Hippocampal formation (tissue), 2 donors: ENCODE measurements around the gene PLEKHA7.

ENCODE experiments used
- DNase-seq, 2 donors: peaks; one replicate each; lab custom pipeline; 2025; lab: John Stamatoyannopoulos, UW

PLEKHA7 gene

GRCh38 chr11:16789063-16789420 lies 225.2 kb downstream of the PLEKHA7 start:
- no peak for DNase-seq

DNA sequence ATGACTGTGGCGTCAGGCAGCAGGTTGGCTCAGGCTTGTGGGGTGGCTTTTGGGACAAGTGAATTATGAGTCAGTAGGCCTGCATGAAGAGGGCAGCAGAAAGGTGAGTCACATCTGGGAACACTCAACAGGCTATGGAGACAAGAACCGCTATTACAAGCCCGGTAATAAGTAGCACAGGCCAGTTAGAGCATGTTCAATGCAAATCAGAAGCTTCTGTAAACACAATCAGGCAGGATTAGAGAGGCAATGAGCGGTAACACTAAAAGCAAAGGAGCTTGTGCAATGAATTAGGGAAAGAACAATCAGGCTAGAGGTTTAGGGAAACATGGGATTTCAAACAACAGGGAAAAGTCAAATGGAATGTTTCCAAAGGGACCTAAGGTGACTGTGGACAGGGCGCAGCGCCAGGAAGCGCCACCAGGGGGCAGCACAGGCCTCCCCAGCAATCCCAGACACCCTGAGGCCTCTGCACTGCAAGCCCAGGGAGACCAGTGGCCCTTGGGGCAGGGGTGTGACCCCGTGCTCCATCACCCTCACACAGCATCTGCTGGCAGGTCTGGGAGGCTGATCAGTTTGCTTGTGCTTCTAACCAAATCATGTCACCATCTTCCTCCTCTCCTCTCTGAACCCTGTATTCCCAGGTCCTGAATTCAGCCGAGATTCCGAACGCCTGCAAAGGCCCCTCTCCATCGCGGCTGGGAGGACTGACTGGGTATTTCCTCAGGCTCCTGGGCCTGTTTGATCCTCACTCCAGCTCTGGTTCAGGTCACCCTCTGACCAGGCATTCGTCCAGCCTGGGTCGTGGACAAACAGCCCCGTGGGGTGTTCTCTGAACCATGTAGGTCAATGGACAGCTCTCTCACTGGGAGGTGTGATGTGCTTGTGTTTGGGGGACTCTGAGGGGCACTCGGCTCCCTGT lies 225.8 kb downstream of the PLEKHA7 start:
- DNase-seq: peak; percentile 25 to 48

- DNase-seq: no peak
Observed at GRCh38 chr11:16787035-16787742, 227.0 kb downstream of the PLEKHA7 start.

- DNase-seq: no peak
Observed at GRCh38 chr11:16786131-16786530, 228.1 kb downstream of the PLEKHA7 start.

GRCh38 chr11:16785520-16786128 lies 228.6 kb downstream of the PLEKHA7 start:
- DNase-seq: peak; percentile 58 to 64

GRCh38 chr11:16784666-16785065 lies 229.5 kb downstream of the PLEKHA7 start:
- DNase-seq: no peak

GRCh38 chr11:16784097-16784496 lies 230.1 kb downstream of the PLEKHA7 start:
- DNase-seq: no peak

DNA sequence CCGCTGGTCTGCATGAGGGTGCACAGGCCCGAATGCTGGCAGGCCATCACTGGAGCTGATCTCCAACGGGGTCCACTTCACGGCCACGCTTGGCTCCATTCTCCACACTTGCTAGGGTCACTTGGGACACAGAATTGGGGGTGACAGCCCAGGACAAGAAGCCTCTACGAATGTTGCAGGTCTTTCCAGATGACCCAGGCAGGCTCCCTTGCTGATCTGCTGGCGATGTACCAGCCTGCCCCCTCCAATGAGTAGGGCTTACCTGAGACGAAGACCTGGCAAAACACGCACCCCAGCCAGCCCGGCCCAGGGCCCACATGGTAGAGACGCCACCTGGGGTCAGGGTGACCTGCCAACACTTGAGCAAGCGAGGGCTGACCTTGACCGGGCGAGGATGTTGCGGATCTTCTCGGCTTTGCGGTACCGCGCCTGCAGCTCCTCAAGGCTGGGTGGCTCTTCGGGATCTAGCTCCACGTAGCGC lies 230.9 kb downstream of the PLEKHA7 start:
- DNase-seq: no peak

GRCh38 chr11:16781936-16782919 lies 232.0 kb downstream of the PLEKHA7 start:
- DNase-seq: no peak

DNA sequence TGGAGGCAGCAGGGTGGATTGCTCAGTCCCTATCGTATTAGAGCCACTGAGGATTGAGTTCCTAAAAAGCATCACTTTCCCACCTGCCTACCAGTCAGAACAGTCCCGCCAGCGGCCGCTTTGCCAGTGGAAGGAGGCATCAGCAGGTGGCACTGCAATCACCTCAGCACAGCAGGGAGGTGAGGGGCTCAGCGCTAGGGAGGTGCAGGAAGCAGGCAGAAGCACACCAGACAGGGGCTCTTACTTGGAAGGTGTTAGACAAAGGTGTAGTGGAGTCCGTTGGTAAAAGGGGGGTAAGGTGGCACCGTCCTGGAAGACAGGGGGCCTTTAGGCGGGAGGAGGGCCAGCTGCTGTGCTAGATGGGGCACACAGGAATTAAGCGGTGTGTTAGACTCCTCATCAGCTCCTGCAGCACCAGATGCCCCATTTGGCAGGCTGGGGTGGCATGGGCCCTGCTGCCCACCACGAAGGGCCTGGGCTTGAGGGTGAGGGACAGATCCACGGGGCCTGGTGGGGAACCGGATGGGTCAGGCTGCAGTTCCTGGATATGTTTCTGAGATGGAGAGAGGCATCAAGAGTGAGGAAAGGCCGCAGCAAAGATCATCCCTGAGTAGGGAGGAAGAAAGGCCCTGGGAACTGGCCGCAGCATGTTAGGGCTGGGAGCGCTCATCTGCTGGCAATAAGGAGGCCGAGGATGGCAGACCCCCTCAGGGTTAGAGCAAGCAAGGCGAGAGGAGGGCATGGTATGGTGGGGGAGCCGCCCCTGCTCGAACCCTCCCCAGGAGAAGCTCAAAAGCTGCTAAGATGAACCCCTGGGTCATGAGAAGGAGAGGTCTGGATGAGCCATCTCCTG lies 233.3 kb downstream of the PLEKHA7 start:
- DNase-seq: no peak

GRCh38 chr11:16780146-16780545 lies 234.1 kb downstream of the PLEKHA7 start:
- DNase-seq: no peak

DNA sequence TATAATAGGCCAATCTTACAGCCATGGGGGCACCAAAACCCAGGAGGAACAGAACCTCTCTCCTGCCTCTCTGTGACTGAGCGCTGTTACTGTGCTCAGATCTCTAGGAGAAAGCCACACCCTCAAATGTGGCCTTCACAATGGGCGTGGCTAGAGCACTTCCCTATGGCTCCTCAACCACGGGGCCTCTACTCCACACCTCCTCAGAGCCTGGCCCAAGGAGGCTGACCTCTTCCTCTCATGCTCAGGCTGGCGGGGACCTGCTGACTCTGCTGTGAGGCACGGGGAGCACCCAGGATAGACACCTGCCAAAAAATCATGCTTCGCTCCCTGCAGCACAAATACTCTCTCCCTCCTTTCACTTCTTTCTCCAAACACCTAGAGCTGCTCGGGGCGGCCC lies 234.8 kb downstream of the PLEKHA7 start:
- no peak for DNase-seq

- no peak for DNase-seq
Observed at GRCh38 chr11:16778876-16779275, 235.3 kb downstream of the PLEKHA7 start.

- DNase-seq: no peak
Observed at GRCh38 chr11:16778286-16778685, 235.9 kb downstream of the PLEKHA7 start.

DNA sequence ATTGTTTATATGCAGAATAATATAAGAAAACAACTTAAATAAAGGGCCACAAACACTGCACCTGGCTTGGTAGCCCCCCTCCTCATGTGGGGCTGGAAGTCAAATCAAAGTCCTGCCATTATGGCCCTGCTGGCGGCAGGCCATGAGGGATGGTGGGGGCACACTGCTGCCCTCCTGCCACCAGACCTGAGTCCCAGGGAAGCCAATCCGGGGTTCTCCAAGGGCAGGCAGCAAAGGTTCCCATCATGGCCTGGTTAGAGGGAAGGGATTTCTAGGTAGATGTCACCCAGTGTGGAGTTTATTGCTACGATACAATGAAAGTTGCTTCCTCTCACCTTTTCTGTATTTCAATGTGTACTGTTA lies 236.6 kb downstream of the PLEKHA7 start:
- DNase-seq: no peak

- no peak for DNase-seq
Observed at GRCh38 chr11:16776711-16777612, 237.3 kb downstream of the PLEKHA7 start.

DNA sequence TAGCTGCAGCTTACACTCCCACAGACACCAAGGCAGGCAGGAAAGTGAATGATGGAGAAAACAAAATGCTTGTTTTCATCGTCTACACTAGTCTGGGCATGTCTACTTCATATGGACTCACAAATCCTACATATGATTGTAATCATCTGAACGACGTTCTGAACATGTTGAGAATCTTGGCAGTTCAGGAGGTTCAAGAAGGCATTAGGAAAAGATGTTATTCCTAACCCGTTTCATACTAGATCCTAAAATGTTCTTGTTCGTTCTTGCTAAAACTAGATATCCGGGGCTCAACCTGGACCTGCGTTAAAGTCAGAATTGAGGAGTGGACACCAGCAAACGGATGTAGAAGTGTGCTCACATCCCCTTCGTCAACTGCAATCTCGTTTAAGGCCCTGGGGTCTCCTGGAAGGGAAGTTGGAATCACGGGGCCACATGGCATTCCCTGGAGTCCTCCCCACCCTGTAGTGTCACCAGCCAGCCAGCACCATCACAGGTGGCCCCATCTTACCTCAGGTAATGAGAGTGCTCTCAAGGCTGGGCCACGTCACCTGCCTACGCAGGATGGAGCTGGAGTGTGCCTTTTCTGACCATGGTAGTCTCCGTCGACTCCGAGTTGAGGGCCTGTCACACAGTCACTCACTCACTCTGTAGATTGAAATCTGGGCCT lies 238.5 kb downstream of the PLEKHA7 start:
- no peak for DNase-seq

DNA sequence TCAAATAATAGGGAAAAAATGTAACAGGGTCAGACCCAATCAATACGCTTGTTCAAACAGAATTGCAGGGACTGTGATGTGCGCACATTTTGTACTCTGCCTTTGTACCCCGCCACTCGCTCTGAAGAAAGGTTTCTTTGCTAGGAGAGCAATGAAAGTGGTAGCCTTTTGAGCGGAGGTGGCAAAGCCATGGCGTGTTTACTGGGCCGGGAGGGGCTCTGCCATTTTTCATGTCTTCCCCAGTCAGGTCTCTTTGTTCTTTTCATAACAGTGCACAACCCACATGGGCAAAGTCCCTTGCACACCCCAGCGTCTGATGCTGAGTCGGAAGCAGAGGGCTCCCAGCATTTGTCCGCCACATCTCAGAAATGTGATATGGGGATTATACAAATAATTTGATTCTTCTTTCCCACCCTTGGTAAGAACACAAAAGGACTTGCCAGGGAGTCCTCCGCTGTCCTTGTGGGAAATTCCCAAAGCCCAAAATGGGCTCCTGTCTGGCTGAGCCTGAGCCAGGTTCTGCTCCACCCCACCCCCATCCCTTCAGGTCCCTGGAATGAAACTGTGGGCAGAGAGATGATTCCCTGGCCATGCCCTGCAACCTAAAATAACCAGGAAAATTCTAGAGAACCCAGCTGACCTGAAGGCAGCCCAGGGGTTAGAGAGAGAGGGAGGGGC lies 239.1 kb downstream of the PLEKHA7 start:
- no peak for DNase-seq
